ENCODE measurements around the gene ZNF488.

The ZNF488 gene

GRCh38 chr10:47367646-47368045, 16.4 kb downstream of the ZNF488 start:
- no peak for DNase-seq (ENCODE audit: low read depth in 1 of 2, low spot score in 1 of 2)

GRCh38 chr10:47366731-47367460, 17.2 kb downstream of the ZNF488 start:
- DNase-seq (ENCODE audit: low read depth in 1 of 2, low spot score in 1 of 2), result no peak

GRCh38 chr10:47366181-47366631, 17.9 kb downstream of the ZNF488 start:
- no peak for DNase-seq (ENCODE audit: low read depth in 1 of 2, low spot score in 1 of 2)

DNA sequence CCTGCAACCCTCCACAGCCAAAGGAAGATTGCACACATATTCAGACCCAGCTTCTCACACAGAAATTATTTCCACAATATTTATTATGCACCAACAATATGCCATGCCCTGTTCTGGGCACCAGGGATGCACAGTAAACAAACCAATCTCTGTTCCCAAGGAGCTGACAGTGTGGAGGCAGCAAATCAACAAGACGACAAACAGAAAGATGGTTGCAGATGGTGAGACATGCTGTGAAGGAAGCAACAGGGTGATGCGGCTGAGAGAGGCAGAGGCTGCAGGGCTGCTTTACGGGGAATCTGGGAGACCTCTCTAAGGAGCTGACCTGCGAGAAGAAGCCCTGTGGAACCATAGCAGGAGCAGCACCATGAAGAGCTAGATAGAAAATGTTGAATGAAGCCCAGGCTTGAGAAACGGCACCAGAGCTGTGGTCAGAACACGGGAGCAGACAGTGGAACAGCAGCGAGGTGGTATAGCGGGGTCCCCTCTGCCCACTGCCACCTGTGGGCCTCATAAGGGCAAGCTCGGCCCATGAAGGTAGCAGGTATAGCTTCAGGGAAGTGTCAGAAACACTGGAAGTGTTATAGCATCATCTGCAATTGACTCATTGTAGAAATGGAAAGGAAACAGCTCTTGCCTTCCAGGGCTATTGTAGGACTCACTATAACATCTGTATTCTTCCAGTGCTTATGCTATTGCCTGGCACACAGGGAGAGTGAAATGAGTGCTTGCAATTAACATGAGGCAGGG, 18.5 kb downstream of the ZNF488 start:
- no peak for DNase-seq (ENCODE audit: low read depth in 1 of 2, low spot score in 1 of 2)

- DNase-seq (ENCODE audit: low read depth in 1 of 2, low spot score in 1 of 2), result no peak
These were observed 19.2 kb downstream of the ZNF488 start for GRCh38 chr10:47364911-47365310.

DNA sequence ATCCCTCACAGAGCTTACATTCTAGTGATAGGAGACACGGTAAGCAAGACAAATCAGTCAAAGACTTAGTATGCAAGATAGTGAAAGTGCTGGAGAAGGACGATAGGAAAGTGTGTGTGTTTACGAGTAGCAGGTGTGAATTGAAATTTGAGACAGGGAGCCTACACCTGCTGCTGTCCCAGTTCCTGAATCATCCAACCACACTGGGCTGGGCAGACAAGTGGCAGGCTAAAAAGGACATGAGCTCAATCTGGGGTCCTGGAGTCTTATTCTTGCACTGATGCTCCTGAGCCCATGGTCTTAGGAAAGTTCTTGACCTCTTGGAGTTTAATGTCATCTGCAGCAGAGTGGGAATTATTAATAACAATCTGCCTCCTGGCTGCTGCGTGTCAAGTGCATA, 19.7 kb downstream of the ZNF488 start:
- DNase-seq (ENCODE audit: low read depth in 1 of 2, low spot score in 1 of 2), result no peak

DNA sequence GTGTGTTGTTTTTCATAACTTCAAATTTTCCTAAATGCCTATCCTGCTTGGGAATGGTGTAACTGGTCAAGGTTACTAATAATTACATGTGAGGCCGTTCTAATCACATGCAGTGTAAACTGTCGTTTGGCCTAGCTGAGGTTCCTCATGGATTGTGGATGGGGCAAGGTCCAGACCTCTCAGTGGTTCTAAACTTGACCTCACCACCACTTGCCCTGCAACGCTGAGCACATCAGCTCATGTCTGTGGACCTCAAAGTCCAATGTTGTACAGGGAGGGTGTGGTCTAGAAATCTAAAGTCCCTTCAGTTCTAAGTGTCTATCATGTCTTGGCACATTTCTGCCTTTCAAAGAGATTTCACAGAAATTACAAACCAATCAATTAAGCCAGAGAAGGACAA, 20.3 kb downstream of the ZNF488 start:
- no peak for DNase-seq (ENCODE audit: low read depth in 1 of 2, low spot score in 1 of 2)

- DNase-seq (ENCODE audit: low read depth in 1 of 2, low spot score in 1 of 2), result no peak
These were observed 21.9 kb downstream of the ZNF488 start for GRCh38 chr10:47362199-47362598.

GRCh38 chr10:47361293-47361692, 22.8 kb downstream of the ZNF488 start:
- no peak for DNase-seq (ENCODE audit: low read depth in 1 of 2, low spot score in 1 of 2)

GRCh38 chr10:47360419-47361040, 23.6 kb downstream of the ZNF488 start:
- DNase-seq (ENCODE audit: low read depth in 1 of 2, low spot score in 1 of 2), result no peak

GRCh38 chr10:47359626-47360418, 24.3 kb downstream of the ZNF488 start:
- DNase-seq (ENCODE audit: low read depth in 1 of 2, low spot score in 1 of 2), result no peak

DNA sequence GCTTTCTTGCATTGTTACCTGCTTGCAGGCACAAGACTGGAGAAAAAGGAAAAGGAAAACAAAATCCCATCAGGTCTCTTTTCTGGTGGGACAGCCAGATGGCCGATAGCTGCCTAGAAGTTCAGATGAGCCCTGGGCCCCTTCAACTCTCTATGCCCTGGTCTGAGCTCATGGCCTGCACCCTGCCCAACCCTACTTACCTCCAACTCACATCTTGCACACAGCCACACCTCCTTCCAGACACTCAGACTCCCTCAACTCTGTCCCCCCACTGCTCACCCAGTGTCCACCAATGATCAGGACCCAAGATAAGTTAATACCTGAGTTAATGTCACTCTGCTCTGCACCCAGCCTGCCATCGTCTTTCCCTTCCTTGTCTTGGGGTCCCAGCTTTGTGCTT, 25.0 kb downstream of the ZNF488 start:
- no peak for DNase-seq (ENCODE audit: low read depth in 1 of 2, low spot score in 1 of 2)

DNA sequence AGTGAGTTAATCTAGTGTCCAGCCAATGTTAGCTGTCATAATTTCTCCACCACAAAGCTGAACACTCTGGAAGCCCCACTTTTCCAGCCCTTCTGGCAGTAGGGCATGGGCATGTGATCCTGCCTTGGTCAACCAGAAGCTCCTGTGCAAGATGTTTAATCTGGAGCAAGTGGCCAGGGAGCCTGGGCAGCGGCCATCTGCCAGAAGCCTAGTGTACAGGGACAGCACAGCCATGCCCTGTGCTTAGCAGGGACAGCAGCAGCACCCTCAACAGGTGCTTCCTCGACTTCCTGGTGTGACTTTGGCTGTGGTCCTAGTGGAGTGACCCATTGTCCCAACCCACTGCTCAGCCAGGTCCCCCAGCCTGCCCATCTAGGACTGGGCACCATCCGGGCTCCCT, 25.6 kb downstream of the ZNF488 start:
- no peak for DNase-seq (ENCODE audit: low read depth in 1 of 2, low spot score in 1 of 2)

GRCh38 chr10:47357911-47358310, 26.2 kb downstream of the ZNF488 start:
- DNase-seq (ENCODE audit: low read depth in 1 of 2, low spot score in 1 of 2), result no peak

- no peak for DNase-seq (ENCODE audit: low read depth in 1 of 2, low spot score in 1 of 2)
These were observed 26.9 kb downstream of the ZNF488 start for GRCh38 chr10:47357131-47357582.

DNA sequence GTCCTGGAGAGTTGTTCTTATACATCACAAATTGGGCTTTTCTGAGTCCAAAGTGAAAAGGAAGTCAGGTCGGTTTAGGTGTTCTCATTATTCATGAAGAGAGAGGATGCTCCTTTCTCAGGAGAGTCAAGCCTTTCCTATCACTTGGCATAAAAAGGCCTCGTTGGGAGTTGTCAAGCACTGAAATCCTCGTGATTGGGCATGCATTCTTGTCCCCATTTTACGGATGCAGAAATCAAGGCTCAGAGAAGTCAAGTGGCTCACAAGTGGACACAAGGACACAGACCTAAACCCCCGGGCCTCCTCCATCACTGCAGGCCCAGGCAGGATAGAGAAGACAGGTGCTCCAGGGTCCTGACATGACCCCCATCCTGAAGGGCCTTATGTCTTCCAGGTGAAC, 27.4 kb downstream of the ZNF488 start:
- no peak for DNase-seq (ENCODE audit: low read depth in 1 of 2, low spot score in 1 of 2)

DNA sequence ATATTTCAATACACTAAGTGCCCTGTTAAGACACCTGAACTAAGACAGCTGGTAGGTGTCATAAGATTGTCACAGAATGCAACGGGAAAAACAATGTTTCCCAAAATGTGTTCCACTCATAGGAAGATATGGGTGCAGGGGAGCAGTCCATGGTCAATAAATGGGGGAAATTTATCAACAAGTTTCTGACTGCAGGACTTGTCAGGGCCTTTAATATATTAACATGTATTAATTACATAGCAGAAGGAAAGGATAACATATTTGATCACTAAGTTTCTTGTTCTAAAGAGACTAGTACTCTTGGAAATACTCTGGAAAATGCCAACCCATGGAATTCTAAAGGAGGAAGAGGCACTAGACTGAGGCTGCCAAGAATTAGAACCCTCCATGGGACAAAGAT, 29.2 kb downstream of the ZNF488 start:
- no peak for DNase-seq (ENCODE audit: low read depth in 1 of 2, low spot score in 1 of 2)

GRCh38 chr10:47354165-47354564, 29.9 kb downstream of the ZNF488 start:
- no peak for DNase-seq (ENCODE audit: low read depth in 1 of 2, low spot score in 1 of 2)

- no peak for DNase-seq (ENCODE audit: low read depth in 1 of 2, low spot score in 1 of 2)
These were observed 30.7 kb downstream of the ZNF488 start for GRCh38 chr10:47353351-47353750.

DNA sequence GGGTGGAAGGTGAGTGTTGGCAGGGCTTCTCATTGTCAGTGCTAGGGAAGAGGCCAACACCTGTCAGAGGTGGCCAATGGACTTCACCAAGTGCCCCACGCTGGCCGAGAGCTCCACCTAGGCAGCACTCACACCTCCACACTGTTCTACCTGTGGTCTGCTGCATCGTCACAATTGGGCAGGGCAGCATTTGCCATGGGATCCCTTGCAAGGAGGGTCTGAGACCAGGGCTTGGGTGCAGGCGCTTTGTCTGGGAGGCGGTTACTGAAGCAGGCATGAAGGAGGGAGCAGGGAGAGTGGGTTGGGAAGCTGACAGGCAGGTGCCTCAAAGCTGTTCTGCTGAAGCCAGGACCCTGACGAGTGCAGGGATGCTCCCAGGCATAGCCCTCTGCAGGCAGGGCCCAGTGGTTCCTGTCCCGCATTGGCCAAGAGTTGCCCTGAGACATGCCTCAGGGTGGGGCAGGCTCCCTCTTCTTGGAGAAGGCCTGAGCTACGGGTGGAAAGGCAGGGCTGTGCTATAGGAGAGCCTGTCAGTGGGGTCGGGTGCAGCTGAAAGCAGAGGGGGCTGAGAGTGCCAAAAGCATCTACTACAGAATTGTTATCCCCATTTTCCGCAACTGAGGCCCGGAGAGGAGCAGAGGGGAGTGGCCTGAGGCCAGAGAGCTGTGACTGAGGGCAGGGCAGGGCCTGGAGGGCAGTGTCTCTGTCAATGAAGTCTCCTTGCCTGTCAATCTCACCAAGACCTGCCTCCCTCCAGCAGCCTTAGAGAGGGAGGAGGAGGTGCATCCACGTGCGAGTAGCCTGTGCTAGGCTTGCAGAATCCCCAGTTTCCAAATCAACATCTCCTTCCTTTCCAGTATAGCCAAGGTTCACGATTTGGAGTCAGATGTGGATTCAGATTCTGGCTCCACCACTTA, 31.9 kb downstream of the ZNF488 start:
- DNase-seq (ENCODE audit: low read depth in 1 of 2, low spot score in 1 of 2), result no peak
